Bone marrow (tissue), 2 donors: ENCODE data around the gene ZNF385D.
"Not testable (repeated sequence)": the region's sequence is repeated elsewhere in the genome, so short reads cannot be mapped to it uniquely, and the experiment has no call there.

ENCODE experiments used
- DNase-seq, 2 donors: peaks; one replicate each; lab custom pipeline; 2025; lab: John Stamatoyannopoulos, UW

ZNF385D gene

GRCh38 chr3:21387142-21387826, 363.7 kb downstream of the ZNF385D start:
- DNase-seq: not testable (repeated sequence)

GRCh38 chr3:21378036-21378435, 373.0 kb downstream of the ZNF385D start:
- DNase-seq: not testable (repeated sequence)

DNA sequence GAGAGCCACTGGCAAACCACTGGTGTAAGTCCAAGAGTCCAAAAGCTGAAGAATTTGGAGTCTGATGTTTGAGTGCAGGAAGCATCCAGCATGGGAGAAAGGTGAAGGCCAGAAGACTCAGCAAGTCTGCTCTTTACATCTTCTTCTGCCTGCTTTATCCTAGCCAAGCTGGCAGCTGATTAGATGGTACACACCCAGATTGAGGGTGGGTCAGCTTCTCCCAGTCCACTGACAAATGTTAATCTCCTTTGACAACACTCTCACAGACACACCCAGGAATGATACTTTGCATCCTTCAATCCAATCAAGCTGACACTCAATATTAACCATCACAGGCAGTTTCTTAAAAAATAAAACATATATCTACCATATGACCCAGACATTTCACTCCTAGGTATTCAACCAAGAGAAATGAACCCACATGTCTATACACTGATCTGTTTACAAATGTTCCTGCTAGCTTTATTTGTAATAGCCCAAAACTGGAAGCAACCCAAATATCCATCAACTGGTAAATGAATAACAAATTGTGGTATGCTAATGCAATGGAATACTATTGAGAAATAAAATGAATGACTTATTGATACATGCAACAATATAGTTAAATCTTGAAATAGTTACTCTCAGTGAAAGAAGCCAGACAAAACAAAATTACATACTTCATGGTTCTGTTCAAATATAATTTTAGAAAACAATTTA, 373.8 kb downstream of the ZNF385D start:
- no peak for DNase-seq

- DNase-seq: no peak
These were observed 378.7 kb downstream of the ZNF385D start for GRCh38 chr3:21372316-21372715.
